GM12873 (cell line): Measurements from ENCODE around the gene SCN4B.

Source experiments
- CTCF ChIP-seq: IDR thresholded peaks from 2 replicates; pipeline ENCODE4 v1.5.1; 2012; ENCODE audit warnings: low read depth, mild to moderate bottlenecking, moderate library complexity, low read length, control low read depth; ENCODE audit not compliant: insufficient read depth; ENCODE audit errors: missing control alignments

The SCN4B gene

DNA sequence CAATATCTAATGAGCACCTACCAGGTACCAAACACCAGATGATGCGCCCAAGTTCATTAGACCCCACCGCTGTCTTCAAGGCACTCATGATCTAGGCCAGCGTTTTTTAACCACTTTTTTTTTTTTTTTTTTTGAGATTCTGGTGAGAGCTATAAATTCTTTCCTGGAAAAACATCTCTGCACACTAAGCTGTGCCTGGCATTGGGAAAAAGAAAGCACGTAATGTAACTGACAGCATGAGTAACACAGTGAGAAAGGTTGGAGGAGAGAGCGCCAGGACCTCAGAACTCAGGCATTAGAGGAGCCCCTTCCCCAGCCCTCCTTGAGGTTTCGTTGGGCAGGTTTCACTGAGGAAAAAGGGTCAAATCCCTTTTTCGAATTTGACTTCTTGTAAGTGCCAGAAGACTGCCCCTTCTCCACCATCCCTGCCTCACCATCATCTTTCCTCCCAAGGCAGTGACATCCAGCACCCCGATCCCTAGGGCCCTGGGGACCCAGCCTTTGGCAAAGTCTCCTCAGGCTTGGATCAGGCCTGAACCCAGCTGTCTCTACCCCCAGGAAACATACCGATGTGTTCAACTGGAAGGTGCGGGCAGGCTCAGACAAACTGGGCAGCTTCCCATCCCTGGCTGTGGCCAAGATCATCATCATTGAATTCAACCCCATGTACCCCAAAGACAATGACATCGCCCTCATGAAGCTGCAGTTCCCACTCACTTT is 39.8 kb downstream of the SCN4B start:
- TF ChIP-seq CTCF, result no peak

- TF ChIP-seq CTCF, result no peak
Measured at GRCh38 chr11:118111744-118112035, 40.9 kb downstream of the SCN4B start.

DNA sequence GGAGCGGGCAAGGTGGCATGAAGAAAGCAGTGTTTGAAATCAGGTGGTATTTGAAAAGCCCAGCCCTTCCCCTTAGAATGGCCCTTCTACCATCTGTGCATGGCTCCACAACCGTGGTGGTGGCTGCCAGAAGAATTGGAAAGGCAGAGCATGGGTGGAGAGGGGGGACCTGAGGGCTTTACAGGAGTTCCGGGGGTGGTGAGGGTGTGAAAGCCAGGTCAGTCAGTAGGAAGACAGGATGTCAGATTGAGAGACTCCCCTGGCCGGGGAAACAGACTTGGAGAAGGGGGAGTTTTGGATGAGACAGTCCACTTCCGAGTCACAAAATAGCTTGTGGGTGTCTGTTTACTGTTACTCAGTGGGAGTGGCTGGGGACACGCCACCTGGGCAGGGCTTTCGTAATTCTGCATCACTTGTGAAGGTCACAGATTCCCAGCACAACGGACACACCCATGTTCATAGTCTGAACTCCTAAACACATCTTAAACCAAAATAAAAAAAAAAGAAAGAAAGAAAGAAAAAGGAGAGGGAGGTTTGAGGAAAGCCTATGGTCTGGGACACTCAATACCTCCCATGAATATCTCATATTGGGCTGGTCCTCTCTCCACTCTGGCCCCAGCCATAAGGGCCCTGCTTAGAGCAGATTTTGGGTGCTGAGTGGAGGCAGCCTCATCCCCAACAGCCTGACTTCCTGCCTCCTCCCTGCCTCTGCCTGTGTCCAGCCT is 41.4 kb downstream of the SCN4B start:
- no peak for TF ChIP-seq CTCF

DNA sequence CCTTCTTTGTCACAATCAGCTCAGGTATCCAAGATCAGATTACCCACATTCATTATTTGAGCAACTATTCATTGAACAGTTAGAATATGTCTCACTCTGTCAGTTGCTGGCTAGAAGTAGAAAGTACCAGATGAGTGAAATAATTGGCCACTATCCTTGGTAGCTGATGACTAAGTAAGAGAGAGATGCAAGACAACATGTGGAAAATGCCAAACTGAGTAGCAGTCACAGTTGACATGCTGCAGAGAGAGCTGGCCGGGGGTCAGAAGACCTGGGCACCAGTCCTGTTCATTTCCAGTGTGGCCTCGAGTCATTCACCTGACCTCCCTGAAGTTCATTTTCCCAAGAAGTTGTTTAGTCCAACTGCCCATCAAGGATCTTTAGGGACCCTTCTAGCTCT is 43.4 kb downstream of the SCN4B start:
- no peak for TF ChIP-seq CTCF

DNA sequence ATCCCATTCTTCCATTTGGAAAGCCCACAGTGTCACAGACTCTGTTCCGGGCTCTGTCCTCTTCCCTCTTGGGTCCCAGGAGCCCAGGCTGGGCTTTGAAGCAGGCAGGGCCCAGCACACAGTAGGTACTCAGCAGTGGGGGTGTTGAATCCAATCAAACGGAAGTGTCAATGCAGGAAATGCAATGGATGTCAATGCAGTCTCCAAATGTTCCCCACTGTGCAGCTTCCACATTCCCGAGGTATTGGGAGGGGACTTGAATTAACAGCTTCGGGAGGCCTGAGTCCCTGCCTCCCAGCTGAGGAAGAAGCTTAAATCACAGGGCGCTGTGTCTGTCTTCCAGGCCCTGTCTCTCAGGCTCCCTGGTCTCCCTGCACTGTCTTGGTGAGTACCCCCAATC is 44.1 kb downstream of the SCN4B start:
- no peak for TF ChIP-seq CTCF

- no peak for TF ChIP-seq CTCF
Measured at GRCh38 chr11:118106789-118107335, 45.8 kb downstream of the SCN4B start.

- no peak for TF ChIP-seq CTCF
Measured at GRCh38 chr11:118105657-118106305, 46.8 kb downstream of the SCN4B start.
